RWPE2 (cell line): Measurements from ENCODE around the gene TUBA4A.

Experiments used
- ATAC-seq: fragments of 200-7000 bp; cut with Tn5 transposase; 3 replicates; pipeline ENCODE4 v1.9.1; 2021; ENCODE audit warnings: low read depth
- DNase-seq: peaks from one replicate; pipeline ENCODE4 v3.0.0-alpha.2; 2020; ENCODE audit warnings: low spot score
- H3K27ac ChIP-seq: fragments of 450-650 bp; 2 replicates; pipeline ENCODE4 v1.5.1; 2017; ENCODE audit warnings: mild to moderate bottlenecking; ENCODE audit not compliant: poor library complexity, severe bottlenecking
- H3K27me3 ChIP-seq: fragments of 250-450 bp; sonication (Bioruptor Pico); 2 replicates; pipeline ENCODE4 v1.5.1; 2021; ENCODE audit warnings: mild to moderate bottlenecking, moderate library complexity; ENCODE audit not compliant: insufficient read depth, poor library complexity, severe bottlenecking
- H3K36me3 ChIP-seq: fragments of 250-450 bp; sonication (Bioruptor Pico); 2 replicates; pipeline ENCODE4 v1.5.1; 2020; ENCODE audit warnings: low read depth, mild to moderate bottlenecking, moderate library complexity
- H3K4me1 ChIP-seq: fragments of 250-450 bp; sonication (Bioruptor Pico); 2 replicates; pipeline ENCODE4 v1.5.1; 2021; ENCODE audit warnings: mild to moderate bottlenecking, moderate library complexity; ENCODE audit not compliant: insufficient read depth, poor library complexity, severe bottlenecking
- H3K4me3 ChIP-seq: fragments of 250-450 bp; sonication (Bioruptor Pico); 2 replicates; pipeline ENCODE4 v1.5.1; 2021; ENCODE audit warnings: mild to moderate bottlenecking, moderate library complexity; ENCODE audit not compliant: severe bottlenecking
- H3K9me3 ChIP-seq: fragments of 250-450 bp; sonication (Bioruptor Pico); 2 replicates; pipeline ENCODE4 v1.5.1; 2021; ENCODE audit warnings: mild to moderate bottlenecking, moderate library complexity; ENCODE audit not compliant: severe bottlenecking
- CTCF ChIP-seq: fragments of 450-650 bp; IDR thresholded peaks from one replicate; pipeline ENCODE4 v1.5.1; 2017; ENCODE audit warnings: mild to moderate bottlenecking, moderate library complexity; ENCODE audit not compliant: poor library complexity, severe bottlenecking

TUBA4A gene

GRCh38 chr2:219272356-219272755, 18.6 kb upstream of the TUBA4A start:
- H3K4me1 ChIP-seq: peaks cover 44% of the 10 kb centered on the region
- peak overlapping the region; percentile 100 for H3K27ac ChIP-seq
- DNase-seq: no peak
- H3K27me3 ChIP-seq: no peaks in the 10 kb centered on the region
- ATAC-seq: no peak
- H3K4me3 ChIP-seq: no peak overlapping the region
- TF ChIP-seq CTCF: no peak
- no peaks in the 10 kb centered on the region for H3K36me3 ChIP-seq
- H3K9me3 ChIP-seq: no peaks in the 10 kb centered on the region

- no peaks in the 10 kb centered on the region for H3K27me3 ChIP-seq
- H3K4me1 ChIP-seq: peaks cover 40% of the 10 kb centered on the region
- ATAC-seq (no peak), DNase-seq (no peak)
- H3K27ac ChIP-seq: no peak overlapping the region
- no peak overlapping the region for H3K4me3 ChIP-seq
- no peaks in the 10 kb centered on the region for H3K9me3 ChIP-seq
- TF ChIP-seq CTCF: no peak
- no peaks in the 10 kb centered on the region for H3K36me3 ChIP-seq
Measured at GRCh38 chr2:219271021-219271420, 17.3 kb upstream of the TUBA4A start.

GRCh38 chr2:219270055-219270372, 16.3 kb upstream of the TUBA4A start:
- Histone ChIP-seq H3K4me1 (peaks cover 34% of the 10 kb centered on the region), H3K36me3 (no peaks in the 10 kb centered on the region), H3K9me3 (no peaks in the 10 kb centered on the region), H3K27me3 (no peaks in the 10 kb centered on the region), H3K27ac (peak overlapping the region; percentile 37), H3K4me3 (no peak overlapping the region)
- DNase-seq (no peak), ATAC-seq (no peak)
- TF ChIP-seq CTCF: no peak

GRCh38 chr2:219269362-219270054, 15.8 kb upstream of the TUBA4A start:
- no peak for TF ChIP-seq CTCF
- ATAC-seq (no peak), DNase-seq (no peak)
- no peak overlapping the region for H3K4me3 ChIP-seq
- no peaks in the 10 kb centered on the region for H3K36me3 ChIP-seq
- H3K27me3 ChIP-seq: no peaks in the 10 kb centered on the region
- peak overlapping the region; percentile 37 for H3K27ac ChIP-seq
- peaks cover 29% of the 10 kb centered on the region for H3K4me1 ChIP-seq
- H3K9me3 ChIP-seq: no peaks in the 10 kb centered on the region

- H3K4me1 ChIP-seq: peaks cover 17% of the 10 kb centered on the region
- H3K9me3 ChIP-seq: no peaks in the 10 kb centered on the region
- H3K27ac ChIP-seq: peak overlapping the region; percentile 37
- H3K27me3 ChIP-seq: no peaks in the 10 kb centered on the region
- DNase-seq (no peak), ATAC-seq (no peak)
- H3K4me3 ChIP-seq: no peak overlapping the region
- no peak for TF ChIP-seq CTCF
- no peaks in the 10 kb centered on the region for H3K36me3 ChIP-seq
Measured at GRCh38 chr2:219268294-219268693, 14.6 kb upstream of the TUBA4A start.
